HG02973 (cell line): ENCODE measurements around the gene TMEM151B.

Experiments
- ATAC-seq: cut with Tn5 transposase; IDR thresholded peaks from one replicate; pipeline ENCODE4 v1.9.1; 2021; ENCODE audit warnings: moderate library complexity; ENCODE audit not compliant: unreplicated experiment

TMEM151B gene

DNA sequence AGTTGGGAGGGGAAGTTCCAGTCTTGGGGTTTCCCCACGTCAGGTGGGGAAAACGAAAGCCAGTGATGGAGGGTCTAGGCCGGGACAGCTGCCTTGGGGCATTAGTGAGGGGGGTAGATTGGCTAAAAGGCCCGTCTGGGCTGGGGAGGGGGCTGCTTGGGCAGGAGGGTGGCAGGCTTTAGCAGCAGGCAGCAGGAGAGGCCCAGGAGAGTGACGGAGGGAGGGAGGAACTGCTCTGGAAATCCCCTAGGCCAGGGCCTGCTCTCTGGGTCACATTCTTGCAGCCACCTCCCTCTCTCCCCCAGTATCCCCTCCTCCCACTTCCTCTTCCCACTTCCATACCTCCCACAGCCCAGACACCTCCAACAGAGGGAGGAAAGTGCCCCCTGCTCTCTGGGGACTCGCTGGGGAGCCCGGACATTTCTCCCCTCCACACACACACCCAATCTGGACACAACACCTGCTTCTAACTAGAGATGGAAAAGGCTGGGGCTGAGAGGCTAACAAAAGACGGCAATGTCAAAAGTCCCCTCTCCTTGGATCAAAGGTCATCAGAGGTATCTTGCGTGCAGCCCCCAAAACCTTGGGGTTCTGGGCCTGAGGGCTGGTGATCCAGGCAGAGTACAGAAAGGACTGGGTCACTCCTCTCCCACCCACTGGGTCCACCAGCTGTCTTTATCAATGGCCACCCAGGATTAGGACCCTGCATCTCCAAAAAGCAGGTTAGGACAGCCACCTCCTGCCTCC lies 6.7 kb upstream of the TMEM151B start:
- no peak for ATAC-seq

GRCh38 chr6:44264154-44265006 lies 5.9 kb upstream of the TMEM151B start:
- ATAC-seq = no peak

- ATAC-seq = peak; percentile 33
Measured at GRCh38 chr6:44265007-44265721, 5.1 kb upstream of the TMEM151B start, which contains the start of gene NFKBIE. NFKBIE (minus strand) TSS chr6:44265551; CDS start chr6:44265346, 205 bp downstream.

GRCh38 chr6:44265722-44266233 lies 4.5 kb upstream of the TMEM151B start:
- no peak for ATAC-seq

DNA sequence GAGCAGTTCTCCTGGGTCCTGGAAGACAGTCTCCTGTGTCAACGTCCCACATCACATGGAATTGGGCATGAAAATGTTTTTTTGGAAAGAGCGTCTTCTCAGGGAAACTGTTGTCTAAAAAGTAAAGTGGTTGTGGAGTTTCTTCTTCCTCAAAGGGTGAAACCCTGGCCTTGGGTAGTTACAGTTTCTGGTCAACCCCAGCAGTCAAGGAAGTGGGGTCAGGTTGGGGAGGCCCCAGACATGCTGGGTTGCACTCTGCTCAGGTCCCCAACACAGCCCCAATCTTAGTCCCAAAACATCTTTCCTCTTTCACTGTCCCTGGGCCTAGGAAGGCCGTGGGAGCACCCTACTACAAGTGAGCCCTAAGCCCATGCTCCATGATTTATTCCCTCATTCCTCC lies 3.9 kb upstream of the TMEM151B start:
- ATAC-seq = peak; percentile 24

- no peak for ATAC-seq
Measured at GRCh38 chr6:44267252-44267651, 3.0 kb upstream of the TMEM151B start.

DNA sequence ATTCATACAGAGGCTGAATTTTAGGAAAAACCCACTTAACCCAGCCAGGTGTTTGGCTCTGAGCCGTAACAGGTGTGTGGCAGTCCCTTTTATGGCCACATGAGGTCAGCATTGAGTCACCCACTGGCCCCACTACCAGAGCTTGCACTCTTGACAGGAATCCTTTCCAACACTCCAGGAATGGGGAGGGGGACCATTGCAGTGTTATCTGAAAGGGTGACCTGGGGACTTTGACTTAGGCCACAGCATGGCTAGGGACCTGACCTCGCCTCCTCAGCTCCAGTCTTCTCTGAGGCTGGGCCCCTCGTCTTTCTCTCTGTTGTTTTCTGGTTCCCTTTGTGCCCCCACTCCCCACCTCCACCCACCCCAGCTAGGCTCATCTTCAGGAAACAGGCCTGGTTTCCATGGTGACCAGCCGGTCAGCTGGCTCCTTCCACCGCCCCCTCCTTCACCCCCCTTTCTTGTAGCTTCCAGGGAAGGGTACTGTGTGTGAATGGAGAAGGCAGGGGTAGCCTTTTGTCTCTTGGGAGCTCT lies 2.1 kb upstream of the TMEM151B start:
- ATAC-seq = no peak

GRCh38 chr6:44269178-44269920 lies 901 bp upstream of the TMEM151B start:
- ATAC-seq = no peak

- ATAC-seq = no peak
Measured at GRCh38 chr6:44270526-44271405, 516 bp downstream of the TMEM151B start.

DNA sequence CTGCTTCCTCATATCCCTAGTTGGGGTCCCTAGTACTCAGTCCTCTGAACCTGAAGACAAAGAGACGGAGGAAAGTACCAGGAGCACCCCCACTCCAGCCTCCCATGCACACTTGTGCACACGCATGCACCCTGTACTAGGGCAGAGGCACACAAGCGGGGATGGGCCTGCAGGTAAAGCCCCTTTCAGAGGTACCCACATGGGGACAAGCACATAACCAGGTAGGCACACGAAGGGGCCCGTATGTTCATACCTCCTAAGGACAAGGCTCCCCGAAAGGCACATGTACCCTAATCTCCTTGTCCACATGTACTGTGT lies 1.1 kb downstream of the TMEM151B start:
- no peak for ATAC-seq

DNA sequence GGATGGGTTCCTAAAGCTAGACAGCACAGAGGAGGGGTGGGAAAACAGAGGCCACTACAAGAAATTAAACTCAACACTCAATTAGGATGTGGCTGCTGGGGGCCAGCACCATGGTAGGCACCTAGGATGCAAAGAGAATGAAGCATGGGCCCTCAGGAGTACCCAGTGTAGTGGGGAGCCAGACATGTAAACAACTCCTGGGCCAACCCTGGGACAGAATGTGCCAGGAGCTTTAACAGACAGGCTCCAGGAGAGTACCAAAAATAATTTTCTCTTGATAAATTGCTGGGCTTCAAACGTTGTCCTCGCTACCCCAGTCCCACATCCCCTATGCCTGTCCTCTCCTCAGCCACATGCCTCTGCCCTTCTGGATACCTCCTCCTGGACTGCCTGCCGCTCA lies 1.7 kb downstream of the TMEM151B start:
- no peak for ATAC-seq

DNA sequence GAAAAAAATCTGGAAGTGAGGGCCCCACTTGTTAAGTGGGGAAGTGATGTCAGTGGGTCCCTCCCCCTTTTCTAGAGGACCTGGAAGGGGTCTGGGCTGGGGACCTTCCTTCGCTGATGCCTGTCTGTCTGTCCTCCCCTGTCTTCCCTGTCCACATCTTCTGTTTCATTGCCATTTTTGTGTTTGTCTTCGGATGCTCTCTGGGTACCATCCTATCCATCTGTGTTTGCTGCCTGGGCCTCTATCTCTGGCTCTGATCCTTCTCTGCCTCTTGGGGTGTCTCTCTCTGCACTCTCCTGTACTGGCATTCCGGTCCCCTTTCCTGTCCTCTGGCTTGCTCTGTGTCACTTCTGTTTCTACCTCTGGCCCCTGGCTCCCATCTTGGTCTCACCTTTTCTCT lies 2.3 kb downstream of the TMEM151B start:
- ATAC-seq = no peak

DNA sequence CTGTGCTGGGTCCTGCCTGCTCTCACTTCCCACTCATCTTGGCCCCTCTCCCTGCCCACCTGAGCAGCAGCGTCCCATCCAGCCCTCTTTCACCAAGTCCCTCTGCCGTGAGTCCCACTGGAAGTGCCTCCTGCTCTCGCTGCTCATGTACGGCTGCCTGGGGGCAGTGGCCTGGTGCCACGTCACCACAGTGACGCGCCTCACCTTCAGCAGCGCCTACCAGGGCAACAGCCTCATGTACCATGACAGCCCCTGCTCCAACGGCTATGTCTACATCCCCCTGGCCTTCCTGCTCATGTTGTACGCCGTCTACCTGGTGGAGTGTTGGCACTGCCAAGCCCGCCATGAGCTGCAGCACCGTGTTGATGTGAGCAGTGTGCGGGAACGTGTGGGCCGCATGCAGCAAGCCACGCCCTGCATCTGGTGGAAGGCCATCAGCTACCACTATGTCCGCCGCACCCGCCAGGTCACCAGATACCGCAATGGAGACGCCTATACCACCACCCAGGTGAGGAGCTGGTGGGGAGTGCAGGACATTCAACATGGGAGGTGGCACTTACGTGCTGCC lies 2.8 kb downstream of the TMEM151B start:
- no peak for ATAC-seq

GRCh38 chr6:44273617-44274016 lies 3.4 kb downstream of the TMEM151B start:
- ATAC-seq = no peak

GRCh38 chr6:44275271-44275748 lies 5.1 kb downstream of the TMEM151B start:
- ATAC-seq = no peak

DNA sequence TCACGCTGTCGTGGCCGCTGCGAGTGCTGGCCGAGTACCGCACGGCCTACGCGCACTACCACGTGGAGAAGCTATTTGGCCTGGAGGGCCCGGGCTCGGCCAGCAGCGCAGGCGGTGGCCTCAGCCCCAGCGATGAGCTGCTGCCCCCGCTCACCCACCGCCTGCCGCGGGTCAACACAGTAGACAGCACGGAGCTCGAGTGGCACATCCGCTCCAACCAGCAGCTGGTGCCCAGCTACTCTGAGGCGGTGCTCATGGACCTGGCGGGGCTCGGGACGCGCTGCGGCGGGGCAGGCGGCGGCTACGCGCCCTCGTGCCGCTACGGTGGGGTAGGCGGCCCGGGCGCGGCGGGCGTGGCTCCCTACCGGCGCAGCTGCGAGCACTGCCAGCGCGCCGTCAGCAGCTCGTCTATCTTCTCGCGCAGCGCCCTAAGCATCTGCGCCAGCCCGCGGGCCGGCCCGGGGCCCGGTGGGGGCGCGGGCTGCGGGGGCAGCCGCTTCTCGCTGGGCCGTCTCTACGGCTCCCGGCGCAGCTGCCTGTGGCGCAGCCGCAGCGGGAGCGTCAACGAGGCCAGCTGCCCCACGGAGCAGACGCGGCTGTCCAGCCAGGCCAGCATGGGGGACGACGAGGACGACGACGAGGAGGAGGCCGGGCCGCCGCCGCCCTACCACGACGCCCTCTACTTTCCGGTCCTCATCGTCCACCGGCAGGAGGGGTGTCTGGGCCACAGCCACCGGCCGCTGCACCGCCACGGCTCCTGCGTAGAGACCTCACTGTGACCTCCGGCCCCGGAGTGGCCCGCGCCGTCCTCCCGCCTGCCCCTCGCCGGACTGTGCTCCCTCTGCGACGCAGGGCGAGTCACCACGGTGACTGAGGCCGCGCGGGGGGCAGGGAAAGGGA lies 5.7 kb downstream of the TMEM151B start:
- ATAC-seq = no peak

DNA sequence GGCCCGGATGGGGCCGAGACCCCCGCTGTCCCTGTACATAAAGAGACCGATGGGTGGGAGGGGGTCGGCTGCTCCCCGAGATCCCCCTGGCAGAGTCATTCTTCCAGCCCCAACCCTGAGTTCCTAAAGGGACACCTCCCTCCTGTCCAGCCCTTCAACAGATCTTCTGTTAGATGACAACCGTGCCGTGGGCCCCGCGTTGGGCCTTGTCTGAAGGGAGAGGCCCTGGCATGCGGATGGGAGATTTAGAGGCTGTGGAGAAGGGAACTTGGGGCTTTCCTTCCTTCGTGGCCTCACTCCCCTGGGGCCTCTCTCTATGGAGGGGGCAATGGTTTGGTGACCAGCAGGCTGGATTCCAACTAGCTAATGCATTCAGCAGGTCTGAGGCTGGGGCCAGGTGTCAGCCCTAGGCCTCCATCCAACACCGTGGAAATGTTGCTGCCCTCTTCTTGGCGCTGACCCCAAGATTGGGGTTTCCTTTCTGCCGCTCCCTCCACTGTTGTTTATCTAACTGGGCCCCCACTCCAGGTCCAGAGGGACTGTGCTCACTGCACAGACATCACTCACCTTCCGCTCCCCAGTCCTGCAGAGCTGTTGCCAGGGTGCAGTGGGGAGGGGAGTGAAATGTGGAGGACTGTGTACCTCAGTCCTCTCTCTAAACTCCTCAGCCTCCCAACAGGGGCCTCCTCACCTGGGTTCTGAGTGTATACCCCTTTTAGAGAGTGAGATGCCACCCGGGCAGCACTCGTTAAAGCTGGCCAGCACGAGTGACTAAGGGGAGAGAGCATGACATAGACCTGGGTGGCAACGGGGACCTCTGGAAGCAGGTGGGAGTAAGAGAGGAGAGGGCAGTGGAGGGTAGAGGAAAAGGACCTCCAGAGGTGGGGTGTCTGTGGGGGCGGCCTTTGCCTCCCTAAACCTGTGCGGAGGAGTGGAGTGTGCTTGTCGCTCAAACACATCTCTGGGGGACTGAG lies 6.7 kb downstream of the TMEM151B start:
- no peak for ATAC-seq
